Cardiac muscle cell (in vitro differentiated cells and primary cell): ENCODE data around the gene HACD3. TPM values are rescaled to one million over a fixed set of nuclear protein-coding genes. Genes with fewer than 3 reads are reported as not detected.
A peak's percentile ranks its signal among the peaks of the same experiment; 100 is the strongest.
"Not testable (repeated sequence)": the region's sequence is repeated elsewhere in the genome, so short reads cannot be mapped to it uniquely, and the experiment has no call there.

Source experiments
- DNase-seq, 2 donors: peaks; one replicate each; pipeline versions ENCODE4 v3.0.0 to v3.0.0-alpha.2; 2010 to 2017; ENCODE audit warnings: low read depth in 1 of 2, low spot score in 1 of 2
- H3K27ac ChIP-seq: fragments of 200-600 bp; sonication (generic); 2 replicates; pipeline ENCODE4 v1.5.1; 2016
- H3K27me3 ChIP-seq: fragments of 200-600 bp; sonication (generic); 2 replicates; pipeline ENCODE4 v1.6.0; 2016; ENCODE audit warnings: control low read depth
- H3K36me3 ChIP-seq: fragments of 200-600 bp; sonication (generic); 2 replicates; pipeline ENCODE4 v1.5.1; 2016; ENCODE audit warnings: control low read depth
- H3K4me1 ChIP-seq: fragments of 200-600 bp; sonication (generic); 2 replicates; pipeline ENCODE4 v1.8.1; 2017; ENCODE audit warnings: low read depth, mild to moderate bottlenecking, mixed run types
- H3K4me3 ChIP-seq: fragments of 200-600 bp; sonication (generic); 2 replicates; pipeline ENCODE4 v1.5.1; 2016; ENCODE audit warnings: mild to moderate bottlenecking
- H3K9me3 ChIP-seq: fragments of 200-600 bp; sonication (generic); 2 replicates; pipeline ENCODE4 v1.5.1; 2017; ENCODE audit warnings: low read depth, mild to moderate bottlenecking, control low read depth
- CTCF ChIP-seq: IDR thresholded peaks from 2 replicates; pipeline ENCODE4 v1.5.1; 2012; ENCODE audit warnings: low read depth, mild to moderate bottlenecking, low read length
- polyA plus RNA-seq: library from polyadenylated mRNA; unstranded; fragments of >200 nt; fragmentation: Nextera tagmentation; extraction: Ambion mirVana; gene quantifications from 2 replicates; pipeline ENCODE4 v1.2.1, GENCODE V29; 2016
- total RNA-seq: library from RNA; depleted of rRNA; stranded (reverse); fragments of >200 nt; gene quantifications from 2 replicates; pipeline ENCODE4 v1.2.3, GENCODE V29; 2016

HACD3 gene
- total and polyA plus RNA-seq, 2 experiments from 2014 or later: 67.8 to 120 TPM

- TF ChIP-seq CTCF: no peak
- no peak for DNase-seq
- H3K27me3 ChIP-seq: no peaks in the 10 kb centered on the region
- H3K36me3 ChIP-seq: no peaks in the 10 kb centered on the region
- H3K9me3 ChIP-seq: no peaks in the 10 kb centered on the region
- H3K4me3 ChIP-seq: no peak overlapping the region
- H3K27ac ChIP-seq: peak overlapping the region; percentile 42
- H3K4me1 ChIP-seq: peaks cover 5% of the 10 kb centered on the region
Measured at GRCh38 chr15:65533057-65533756, 2.9 kb downstream of the HACD3 start.

- Histone ChIP-seq H3K9me3 (no peaks in the 10 kb centered on the region), H3K27ac (no peak overlapping the region), H3K4me1 (peaks cover 5% of the 10 kb centered on the region), H3K36me3 (no peaks in the 10 kb centered on the region), H3K4me3 (no peak overlapping the region), H3K27me3 (no peaks in the 10 kb centered on the region)
- no peak for TF ChIP-seq CTCF
- DNase-seq: no peak
Measured at GRCh38 chr15:65535192-65535591, 4.9 kb downstream of the HACD3 start.

- no peaks in the 10 kb centered on the region for H3K27me3 ChIP-seq
- H3K9me3 ChIP-seq: no peaks in the 10 kb centered on the region
- no peak overlapping the region for H3K27ac ChIP-seq
- H3K4me1 ChIP-seq: no peaks in the 10 kb centered on the region
- no peak for TF ChIP-seq CTCF
- no peak overlapping the region for H3K4me3 ChIP-seq
- H3K36me3 ChIP-seq: no peaks in the 10 kb centered on the region
- no peak for DNase-seq
Measured at GRCh38 chr15:65540314-65540713, 10.1 kb downstream of the HACD3 start.

GRCh38 chr15:65541231-65541820 lies 11.1 kb downstream of the HACD3 start:
- Histone ChIP-seq H3K27me3 (no peaks in the 10 kb centered on the region), H3K27ac (no peak overlapping the region), H3K4me3 (no peak overlapping the region), H3K36me3 (no peaks in the 10 kb centered on the region), H3K9me3 (no peaks in the 10 kb centered on the region), H3K4me1 (no peaks in the 10 kb centered on the region)
- no peak for DNase-seq
- TF ChIP-seq CTCF: no peak

- TF ChIP-seq CTCF: no peak
- Histone ChIP-seq H3K27ac (no peak overlapping the region), H3K9me3 (no peaks in the 10 kb centered on the region), H3K27me3 (no peaks in the 10 kb centered on the region), H3K4me1 (no peaks in the 10 kb centered on the region), H3K36me3 (no peaks in the 10 kb centered on the region), H3K4me3 (no peak overlapping the region)
- DNase-seq: no peak
Measured at GRCh38 chr15:65547841-65548240, 17.6 kb downstream of the HACD3 start.

GRCh38 chr15:65549288-65549687 lies 19.0 kb downstream of the HACD3 start:
- H3K4me1 ChIP-seq, H3K27ac ChIP-seq, H3K27me3 ChIP-seq, H3K4me3 ChIP-seq, H3K36me3 ChIP-seq, DNase-seq, H3K9me3 ChIP-seq: not testable (repeated sequence)
